ENCODE data around the gene PLD2.
A peak's percentile ranks its signal among the peaks of the same experiment; 100 is the strongest.
"Not testable (repeated sequence)": the region's sequence is repeated elsewhere in the genome, so short reads cannot be mapped to it uniquely, and the experiment has no call there.

The PLD2 gene

DNA sequence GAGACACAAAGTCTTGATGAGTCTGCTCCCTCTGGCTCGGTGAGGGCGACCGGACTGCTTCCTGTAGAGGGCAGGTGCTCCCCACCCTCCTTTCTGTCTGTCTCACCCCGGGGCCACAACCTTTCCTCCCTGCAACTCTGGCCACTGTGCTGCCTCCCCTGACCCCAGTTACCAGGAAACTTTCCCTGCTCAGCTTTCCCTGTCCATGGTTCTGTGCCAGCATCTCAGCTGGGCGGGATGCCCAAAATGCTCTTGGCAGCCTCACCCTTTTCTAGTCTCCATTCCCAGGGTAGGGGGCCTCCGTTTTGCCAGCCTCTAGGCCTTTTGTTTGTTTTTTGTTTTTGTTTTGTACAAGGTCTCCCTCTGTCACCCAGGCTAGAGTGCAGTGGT, 1.4 kb downstream of the PLD2 start:
- TF ChIP-seq Cebpa-rat (IDR thresholded peaks at IDR 0.05): no peak
- Histone ChIP-seq H3K27ac (no peak overlapping the region), H3K4me3 (peak overlapping the region; percentile 83; the same call in 1 of the 2 replicates), H3K4me2 (peak overlapping the region; percentile 95), H4K20me1 (0 out of 2 replicates have a peak, but pooled peaks cover 6% of the 10 kb centered on the region), H3K9ac (no peak overlapping the region; the same call in 1 of the 2 replicates), H3K4me1 (peaks cover 35% of the 10 kb centered on the region), H3K27me3 (no peaks in the 10 kb centered on the region), H3K9me3 (no peaks in the 10 kb centered on the region), H3K36me3 (peaks cover 10% of the 10 kb centered on the region)

- H3K9me3 ChIP-seq: no peaks in the 10 kb centered on the region
- peaks cover 27% of the 10 kb centered on the region for H3K36me3 ChIP-seq
- no peak overlapping the region for H3K4me3 ChIP-seq
- H4K20me1 ChIP-seq: 0 out of 2 replicates have a peak, but pooled peaks cover 6% of the 10 kb centered on the region
- peak overlapping the region; percentile 51 for H3K4me2 ChIP-seq
- no peak overlapping the region for H3K9ac ChIP-seq
- peaks cover 35% of the 10 kb centered on the region for H3K4me1 ChIP-seq
- H3K27ac ChIP-seq: no peak overlapping the region
- no peaks in the 10 kb centered on the region for H3K27me3 ChIP-seq
- TF ChIP-seq Cebpa-rat (IDR thresholded peaks at IDR 0.05): no peak
These were observed 3.8 kb downstream of the PLD2 start for GRCh38 chr17:4810696-4811290.

DNA sequence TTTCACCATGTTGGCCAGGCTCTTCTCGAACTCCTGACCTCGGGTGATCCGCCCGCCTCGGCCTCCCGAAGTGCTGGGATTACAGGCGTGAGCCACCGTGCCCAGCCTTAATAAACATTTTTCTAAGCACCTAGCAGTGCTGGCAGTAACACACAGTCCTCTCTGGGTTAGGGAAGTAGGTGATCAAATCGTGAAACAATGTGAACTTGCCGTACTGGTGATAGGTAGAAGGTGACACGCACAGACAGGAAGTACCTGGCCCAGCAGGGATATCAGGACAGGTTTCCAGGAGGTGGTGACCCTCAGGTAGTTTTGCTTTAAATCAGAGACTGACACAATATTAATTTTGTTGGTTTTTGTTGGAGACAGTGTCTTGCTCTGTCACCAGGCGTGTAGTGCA, 4.5 kb downstream of the PLD2 start:
- no peaks in the 10 kb centered on the region for H3K27me3 ChIP-seq
- peaks cover 30% of the 10 kb centered on the region for H3K4me1 ChIP-seq
- H4K20me1 ChIP-seq: 0 out of 2 replicates have a peak, but pooled peaks cover 6% of the 10 kb centered on the region
- H3K9me3 ChIP-seq: no peaks in the 10 kb centered on the region
- H3K4me2 ChIP-seq: no peak overlapping the region
- TF ChIP-seq Cebpa-rat (IDR thresholded peaks at IDR 0.05): no peak
- H3K36me3 ChIP-seq: peaks cover 33% of the 10 kb centered on the region
- no peak overlapping the region for H3K27ac ChIP-seq
- H3K4me3 ChIP-seq: no peak overlapping the region
- H3K9ac ChIP-seq: no peak overlapping the region

DNA sequence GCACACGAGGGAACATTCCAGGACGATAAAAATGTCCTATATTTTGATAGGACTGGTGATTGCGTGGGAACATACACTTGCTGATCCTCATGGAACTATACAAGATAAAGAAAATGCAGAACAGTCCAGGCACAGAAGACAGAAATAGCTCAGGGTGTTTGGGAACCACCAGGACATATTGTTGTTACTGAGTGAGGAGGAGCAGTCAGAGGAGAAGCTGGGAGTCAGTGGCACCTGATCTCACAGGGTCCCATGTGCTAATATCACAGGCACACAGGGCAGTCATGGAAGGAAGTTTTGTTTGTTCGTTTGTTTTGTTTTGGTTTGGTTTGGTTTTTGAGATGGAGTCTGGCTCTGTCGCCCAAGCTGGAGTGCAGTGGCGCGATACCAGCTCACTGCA, 5.7 kb downstream of the PLD2 start:
- TF ChIP-seq Cebpa-rat (IDR thresholded peaks at IDR 0.05): no peak
- Histone ChIP-seq H4K20me1 (0 out of 2 replicates have a peak, but pooled peaks cover 5% of the 10 kb centered on the region), H3K9me3 (no peaks in the 10 kb centered on the region), H3K4me2 (no peak overlapping the region), H3K9ac (no peak overlapping the region), H3K36me3 (peaks cover 46% of the 10 kb centered on the region), H3K4me1 (peaks cover 27% of the 10 kb centered on the region), H3K27ac (no peak overlapping the region), H3K4me3 (no peak overlapping the region), H3K27me3 (no peaks in the 10 kb centered on the region)

DNA sequence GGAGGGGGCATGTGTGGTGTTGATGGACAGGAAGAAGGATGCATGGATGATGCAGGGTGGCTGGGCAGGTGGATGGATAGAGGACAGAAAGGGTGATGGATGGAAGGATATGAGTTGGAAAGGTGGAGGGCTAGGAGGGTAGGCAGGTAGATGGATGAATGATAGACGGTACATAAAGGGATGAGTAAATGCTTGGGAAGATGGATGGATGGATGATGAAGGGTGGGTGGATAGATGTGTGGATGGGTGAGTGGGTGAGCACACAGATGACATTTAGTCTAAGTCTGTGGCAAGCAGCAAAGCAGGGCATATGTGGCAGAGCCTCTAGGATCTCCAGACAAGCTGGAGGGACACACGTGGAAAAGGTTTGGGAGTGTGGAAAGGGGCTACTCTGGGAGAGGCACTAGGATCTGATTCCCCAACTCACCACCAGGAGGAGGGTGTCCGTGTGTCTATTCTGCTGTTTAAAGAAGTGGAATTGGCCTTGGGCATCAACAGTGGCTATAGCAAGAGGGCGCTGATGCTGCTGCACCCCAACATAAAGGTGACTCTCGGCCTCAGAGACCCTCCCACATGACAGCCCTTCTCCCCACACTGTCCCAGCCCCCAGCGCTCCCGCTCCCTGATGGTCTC, 8.2 kb downstream of the PLD2 start:
- Histone ChIP-seq H3K4me3 (no peak overlapping the region), H4K20me1 (no peaks in the 10 kb centered on the region), H3K4me1 (peaks cover 14% of the 10 kb centered on the region), H3K27ac (no peak overlapping the region), H3K4me2 (no peak overlapping the region), H3K9me3 (no peaks in the 10 kb centered on the region), H3K36me3 (peaks cover 50% of the 10 kb centered on the region), H3K27me3 (no peaks in the 10 kb centered on the region), H3K9ac (no peak overlapping the region)
- TF ChIP-seq Cebpa-rat (IDR thresholded peaks at IDR 0.05): no peak

DNA sequence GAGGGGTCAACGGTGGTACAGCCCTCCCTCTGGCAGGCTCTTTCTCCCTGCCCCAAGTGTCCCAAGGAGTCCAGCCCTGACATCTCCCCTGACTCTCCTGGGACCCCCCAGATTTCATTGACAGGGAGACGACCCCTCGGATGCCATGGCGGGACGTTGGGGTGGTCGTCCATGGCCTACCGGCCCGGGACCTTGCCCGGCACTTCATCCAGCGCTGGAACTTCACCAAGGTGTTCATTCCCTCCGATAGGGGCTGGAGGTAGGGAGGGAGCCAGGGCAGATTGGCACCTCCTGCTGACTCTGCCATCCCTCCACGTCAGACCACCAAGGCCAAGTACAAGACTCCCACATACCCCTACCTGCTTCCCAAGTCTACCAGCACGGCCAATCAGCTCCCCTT, 9.9 kb downstream of the PLD2 start:
- H3K36me3 ChIP-seq: peaks cover 50% of the 10 kb centered on the region
- H3K4me2 ChIP-seq: no peak overlapping the region
- no peaks in the 10 kb centered on the region for H3K9me3 ChIP-seq
- no peaks in the 10 kb centered on the region for H3K27me3 ChIP-seq
- no peaks in the 10 kb centered on the region; the same call in 1 of the 2 replicates for H3K4me1 ChIP-seq
- H3K9ac ChIP-seq: no peak overlapping the region
- H4K20me1 ChIP-seq: no peaks in the 10 kb centered on the region
- no peak for TF ChIP-seq Cebpa-rat (IDR thresholded peaks at IDR 0.05)
- H3K27ac ChIP-seq: no peak overlapping the region
- H3K4me3 ChIP-seq: no peak overlapping the region

GRCh38 chr17:4818276-4818675, 11.3 kb downstream of the PLD2 start:
- H3K36me3 ChIP-seq: peaks cover 60% of the 10 kb centered on the region
- no peak overlapping the region for H3K4me2 ChIP-seq
- H3K4me1 ChIP-seq: no peaks in the 10 kb centered on the region
- no peaks in the 10 kb centered on the region for H3K27me3 ChIP-seq
- no peak overlapping the region for H3K9ac ChIP-seq
- no peak overlapping the region for H3K4me3 ChIP-seq
- H3K27ac ChIP-seq: no peak overlapping the region
- H3K9me3 ChIP-seq: no peaks in the 10 kb centered on the region
- no peaks in the 10 kb centered on the region for H4K20me1 ChIP-seq
- no peak for TF ChIP-seq Cebpa-rat (IDR thresholded peaks at IDR 0.05)

GRCh38 chr17:4822835-4823234, 15.9 kb downstream of the PLD2 start:
- Histone ChIP-seq H3K27me3 (no peaks in the 10 kb centered on the region), H3K36me3 (peaks cover 28% of the 10 kb centered on the region; the same call in 1 of the 2 replicates), H3K4me3 (no peak overlapping the region), H3K9ac (no peak overlapping the region), H3K4me2 (no peak overlapping the region), H3K4me1 (no peaks in the 10 kb centered on the region), H3K9me3 (no peaks in the 10 kb centered on the region), H3K27ac (no peak overlapping the region), H4K20me1 (no peaks in the 10 kb centered on the region)
- TF ChIP-seq Cebpa-rat (IDR thresholded peaks at IDR 0.05): no peak

DNA sequence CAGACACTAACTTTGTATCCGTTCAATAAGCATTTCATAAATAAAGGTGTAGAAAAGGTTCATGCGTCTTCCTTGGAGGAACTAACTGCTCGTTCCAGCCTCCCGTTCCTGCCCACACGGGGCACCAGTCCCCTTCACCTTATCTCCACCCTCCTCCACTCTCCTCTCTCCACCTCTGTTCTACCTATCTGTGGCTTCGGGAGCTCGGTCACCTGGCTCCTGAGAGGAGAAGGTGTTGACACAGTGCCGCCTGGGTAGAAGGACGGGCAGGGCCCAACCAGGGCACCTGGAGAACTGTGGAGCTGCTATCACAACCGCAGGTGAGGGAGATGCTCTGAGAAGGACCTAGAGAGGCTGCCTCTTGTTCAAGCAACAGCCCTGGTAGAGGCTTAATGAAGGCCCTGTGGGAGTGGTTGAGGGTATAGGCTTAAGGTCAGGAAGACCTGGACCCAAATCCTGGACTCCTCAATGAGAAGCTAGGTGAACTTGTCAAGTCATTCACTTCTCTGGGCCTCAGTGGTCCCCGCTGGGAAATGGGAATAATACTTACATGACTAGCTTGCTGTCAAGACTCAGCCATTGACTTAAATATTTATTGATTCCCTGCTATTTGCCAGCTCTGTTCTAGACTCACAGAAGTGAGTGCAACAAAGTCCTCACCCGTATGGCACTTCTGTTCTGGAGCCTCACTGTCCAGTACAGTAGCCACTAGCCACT, 16.6 kb downstream of the PLD2 start:
- Histone ChIP-seq H3K4me2 (no peak overlapping the region), H3K9me3 (no peaks in the 10 kb centered on the region), H3K36me3 (peaks cover 23% of the 10 kb centered on the region; the same call in 1 of the 2 replicates), H3K9ac (no peak overlapping the region), H3K4me1 (no peaks in the 10 kb centered on the region), H4K20me1 (no peaks in the 10 kb centered on the region), H3K4me3 (no peak overlapping the region), H3K27me3 (no peaks in the 10 kb centered on the region), H3K27ac (no peak overlapping the region)
- no peak for TF ChIP-seq Cebpa-rat (IDR thresholded peaks at IDR 0.05)

GRCh38 chr17:4827399-4827798, 20.4 kb downstream of the PLD2 start:
- no peak for TF ChIP-seq Cebpa-rat (IDR thresholded peaks at IDR 0.05)
- peaks cover 14% of the 10 kb centered on the region; the same call in 1 of the 2 replicates for H3K36me3 ChIP-seq
- H3K27me3 ChIP-seq: no peaks in the 10 kb centered on the region
- H3K27ac ChIP-seq: no peak overlapping the region
- no peak overlapping the region for H3K4me3 ChIP-seq
- no peak overlapping the region for H3K9ac ChIP-seq
- H3K9me3 ChIP-seq: no peaks in the 10 kb centered on the region
- no peaks in the 10 kb centered on the region for H4K20me1 ChIP-seq
- H3K4me2 ChIP-seq: no peak overlapping the region
- no peaks in the 10 kb centered on the region for H3K4me1 ChIP-seq

GRCh38 chr17:4832829-4833177, 25.9 kb downstream of the PLD2 start:
- not testable (repeated sequence) for H3K36me3 ChIP-seq, H3K9me3 ChIP-seq, H3K27me3 ChIP-seq
- Histone ChIP-seq H3K4me1 (peaks cover 26% of the 10 kb centered on the region), H3K27ac (peak overlapping the region; percentile 85), H4K20me1 (peaks cover 40% of the 10 kb centered on the region), H3K9ac (peak overlapping the region; percentile 90), H3K4me2 (peak overlapping the region; percentile 96), H3K4me3 (peak overlapping the region; percentile 98)
